Neutrophil (primary cell): ENCODE measurements around the gene IQSEC1.

Source experiments
- H3K27ac ChIP-seq: fragments of 200-600 bp; sonication (generic); 2 replicates; pipeline ENCODE4 v1.5.1; 2016; ENCODE audit warnings: mild to moderate bottlenecking, moderate library complexity
- H3K27me3 ChIP-seq: fragments of 200-600 bp; sonication (generic); 2 replicates; pipeline ENCODE4 v1.6.0; 2016; ENCODE audit warnings: mild to moderate bottlenecking
- H3K36me3 ChIP-seq: fragments of 200-600 bp; sonication (generic); 2 replicates; pipeline ENCODE4 v1.5.1; 2017
- H3K4me1 ChIP-seq, 2 experiments: fragments of 200-600 bp in 1 of 2; sonication (generic) in 1 of 2; 1 replicate in 1 of 2; 2 replicates in 1 of 2; pipeline versions ENCODE4 v1.5.1 to v1.6.1; 2013 to 2016; ENCODE audit warnings: low read depth in 1 of 2, low read length in 1 of 2, mild to moderate bottlenecking in 1 of 2, moderate library complexity in 1 of 2; ENCODE audit not compliant: control insufficient read depth in 1 of 2, insufficient read depth in 1 of 2
- H3K4me3 ChIP-seq, 2 experiments: fragments of 200-600 bp in 1 of 2; sonication (generic) in 1 of 2; 1 replicate in 1 of 2; 2 replicates in 1 of 2; pipeline ENCODE4 v1.5.1; 2013 to 2016; ENCODE audit warnings: low read depth in 1 of 2, low read length in 1 of 2, mild to moderate bottlenecking in 1 of 2, moderate library complexity in 1 of 2
- H3K9me3 ChIP-seq: fragments of 200-600 bp; sonication (generic); 2 replicates; pipeline ENCODE4 v1.5.1; 2016
- CTCF ChIP-seq: fragments of 200-600 bp; sonication (generic); IDR thresholded peaks from 2 replicates; pipeline ENCODE4 v1.5.1; 2016; ENCODE audit warnings: antibody characterized with exemption

The IQSEC1 gene

GRCh38 chr3:13023235-13023970, 49.8 kb downstream of the IQSEC1 start:
- Histone ChIP-seq H3K36me3 (no peaks in the 10 kb centered on the region), H3K9me3 (no peaks in the 10 kb centered on the region), H3K27ac (no peak overlapping the region), H3K27me3 (no peaks in the 10 kb centered on the region), H3K4me1 (no peaks in the 10 kb centered on the region), H3K4me3 (no peak overlapping the region)
- no peak for TF ChIP-seq CTCF

- Histone ChIP-seq H3K4me3 (no peak overlapping the region), H3K27me3 (no peaks in the 10 kb centered on the region), H3K36me3 (no peaks in the 10 kb centered on the region), H3K4me1 (peaks cover 0 to under 1% of the 10 kb centered on the region in 2 experiments), H3K9me3 (no peaks in the 10 kb centered on the region), H3K27ac (no peak overlapping the region)
- TF ChIP-seq CTCF = no peak
Observed at GRCh38 chr3:13022348-13023234, 50.6 kb downstream of the IQSEC1 start.

GRCh38 chr3:13021141-13022114, 51.8 kb downstream of the IQSEC1 start:
- no peak for TF ChIP-seq CTCF
- Histone ChIP-seq H3K27me3 (no peaks in the 10 kb centered on the region), H3K9me3 (no peaks in the 10 kb centered on the region), H3K27ac (no peak overlapping the region), H3K36me3 (no peaks in the 10 kb centered on the region), H3K4me1 (peaks cover 10 to 12% of the 10 kb centered on the region in 2 experiments), H3K4me3 (no peak overlapping the region)

- Histone ChIP-seq H3K27me3 (no peaks in the 10 kb centered on the region), H3K4me1 (peaks cover 21 to 22% of the 10 kb centered on the region in 2 experiments), H3K9me3 (no peaks in the 10 kb centered on the region), H3K4me3 (no peak overlapping the region), H3K27ac (no peak overlapping the region), H3K36me3 (no peaks in the 10 kb centered on the region)
- no peak for TF ChIP-seq CTCF
Observed at GRCh38 chr3:13020159-13020750, 53.0 kb downstream of the IQSEC1 start.
